ENCODE measurements around the gene GPR52.

GRCh38 chr1:174491606-174492005 lies 43.8 kb downstream of the GPR52 start:
- no peak for TF ChIP-seq CTCF (IDR thresholded peaks at IDR 0.05; ENCODE audit: insufficient read depth, low read length, poor library complexity, severe bottlenecking)
- TF ChIP-seq EZH2phosphoT487 (conservative IDR thresholded peaks at IDR 0.05; ENCODE audit: low read length), result no peak
